NT2/D1 (cell line): Measurements from ENCODE around the gene HDGFL2.

Source experiments
- DNase-seq: peaks from one replicate; pipeline ENCODE4 v3.0.0-alpha.2; 2011; ENCODE audit warnings: low read depth, low spot score
- H3K27me3 ChIP-seq: 2 replicates; pipeline ENCODE4 v1.6.0; 2011; ENCODE audit warnings: mild to moderate bottlenecking; ENCODE audit not compliant: insufficient read length, insufficient read depth
- H3K36me3 ChIP-seq: 2 replicates; pipeline ENCODE4 v1.6.1; 2011; ENCODE audit warnings: mild to moderate bottlenecking, low read length, mixed read lengths; ENCODE audit not compliant: insufficient read depth, insufficient read length
- H3K4me1 ChIP-seq: 2 replicates; pipeline ENCODE4 v1.5.1; 2011; ENCODE audit not compliant: insufficient read depth, insufficient read length
- H3K4me3 ChIP-seq: 2 replicates; pipeline ENCODE4 v1.5.1; 2011; ENCODE audit warnings: low read depth; ENCODE audit not compliant: insufficient read length
- H3K9ac ChIP-seq: 2 replicates; pipeline ENCODE4 v1.6.0; 2011; ENCODE audit warnings: low read depth; ENCODE audit not compliant: insufficient read length
- H3K9me3 ChIP-seq: 2 replicates; pipeline ENCODE4 v1.5.1; 2011; ENCODE audit warnings: mild to moderate bottlenecking, low read length; ENCODE audit not compliant: insufficient read depth
- SUZ12 ChIP-seq: IDR thresholded peaks from 2 replicates; pipeline ENCODE4 v1.6.1; 2011; ENCODE audit not compliant: insufficient read length, insufficient read depth; ENCODE audit errors: extremely low read depth
- YY1 ChIP-seq: IDR thresholded peaks from 2 replicates; pipeline ENCODE4 v1.6.1; 2011; ENCODE audit not compliant: insufficient read length, insufficient read depth
- ZNF274 ChIP-seq: IDR thresholded peaks from 2 replicates; pipeline ENCODE4 v1.6.1; 2011; ENCODE audit warnings: mild to moderate bottlenecking, low read depth, low read length

The HDGFL2 gene

GRCh38 chr19:4543842-4544647 lies 71.9 kb downstream of the HDGFL2 start:
- Histone ChIP-seq H3K27me3 (no peaks in the 10 kb centered on the region), H3K36me3 (peaks cover 6% of the 10 kb centered on the region), H3K4me1 (peaks cover 7% of the 10 kb centered on the region), H3K9ac (no peak overlapping the region), H3K9me3 (peaks cover 6% of the 10 kb centered on the region; the same call in 1 of the 2 replicates), H3K4me3 (no peak overlapping the region)
- no peak for TF ChIP-seq SUZ12
- TF ChIP-seq ZNF274, result no peak
- no peak for TF ChIP-seq YY1
- no peak for DNase-seq

GRCh38 chr19:4547303-4548237 lies 75.5 kb downstream of the HDGFL2 start:
- no peak for TF ChIP-seq YY1
- TF ChIP-seq SUZ12, result no peak
- no peak for TF ChIP-seq ZNF274
- H3K4me3 ChIP-seq, result no peak overlapping the region
- DNase-seq, result no peak
- no peaks in the 10 kb centered on the region for H3K9me3 ChIP-seq
- peaks cover 17% of the 10 kb centered on the region for H3K36me3 ChIP-seq
- H3K27me3 ChIP-seq, result no peaks in the 10 kb centered on the region
- no peak overlapping the region for H3K9ac ChIP-seq
- H3K4me1 ChIP-seq, result peaks cover 3% of the 10 kb centered on the region

- peaks cover 3% of the 10 kb centered on the region for H3K4me1 ChIP-seq
- H3K4me3 ChIP-seq, result no peak overlapping the region
- H3K36me3 ChIP-seq, result peaks cover 23% of the 10 kb centered on the region
- no peak for DNase-seq
- H3K9ac ChIP-seq, result no peak overlapping the region
- H3K9me3 ChIP-seq, result no peaks in the 10 kb centered on the region
- TF ChIP-seq SUZ12 (no peak), YY1 (no peak), ZNF274 (no peak)
- H3K27me3 ChIP-seq, result no peaks in the 10 kb centered on the region
Measured at GRCh38 chr19:4548238-4548584, 76.1 kb downstream of the HDGFL2 start.

- Histone ChIP-seq H3K9me3 (no peaks in the 10 kb centered on the region), H3K4me1 (peaks cover 3% of the 10 kb centered on the region), H3K36me3 (peaks cover 30% of the 10 kb centered on the region), H3K4me3 (no peak overlapping the region), H3K9ac (no peak overlapping the region), H3K27me3 (no peaks in the 10 kb centered on the region)
- DNase-seq, result no peak
- TF ChIP-seq ZNF274 (no peak), SUZ12 (no peak), YY1 (no peak)
Measured at GRCh38 chr19:4550018-4550417, 77.9 kb downstream of the HDGFL2 start.

- Histone ChIP-seq H3K36me3 (peaks cover 33% of the 10 kb centered on the region), H3K4me3 (no peak overlapping the region), H3K27me3 (no peaks in the 10 kb centered on the region), H3K9ac (no peak overlapping the region), H3K9me3 (no peaks in the 10 kb centered on the region), H3K4me1 (peaks cover 3% of the 10 kb centered on the region)
- no peak for TF ChIP-seq YY1
- no peak for TF ChIP-seq SUZ12
- no peak for TF ChIP-seq ZNF274
- no peak for DNase-seq
Measured at GRCh38 chr19:4550479-4551050, 78.5 kb downstream of the HDGFL2 start.
